Measurements from ENCODE around the gene APOA5. TPM values are rescaled to one million over a fixed set of nuclear protein-coding genes. Genes with fewer than 3 reads are reported as not detected.

Gene APOA5
- total and polyA plus RNA-seq, 9 of the 15 experiments (the other 6 are each of a cell fraction or from before 2014, with no cell fraction given), result not detected

GRCh38 chr11:116772443-116773202, 19.1 kb downstream of the APOA5 start, which contains the start of gene BUD13 (continued):
- TF ChIP-seq CBX5 (IDR thresholded peaks at IDR 0.05; ENCODE audit: borderline replicate concordance, low read depth), result 0 out of 2 replicates have a peak, but pooled peaks have one; percentile 2
- peak; percentile 42 for TF ChIP-seq NFIC (IDR thresholded peaks at IDR 0.05)
- no peak for TF ChIP-seq GTF2B (IDR thresholded peaks at IDR 0.05; ENCODE audit: extremely low read depth, insufficient read length)
- TF ChIP-seq TAF7 (tag; IDR thresholded peaks at IDR 0.05), result peak; percentile 78
- TF ChIP-seq TFAM (CRISPR knock-in tag; conservative IDR thresholded peaks at IDR 0.05), result no peak
- TF ChIP-seq TCF7 (IDR thresholded peaks at IDR 0.05; ENCODE audit: borderline replicate concordance), result 0 out of 2 replicates have a peak, but pooled peaks have one; percentile 23
- TF ChIP-seq ZBTB34 (CRISPR knock-in tag; IDR thresholded peaks at IDR 0.05), result no peak
- no peak for TF ChIP-seq NFXL1 (CRISPR knock-in tag; IDR thresholded peaks at IDR 0.05)
- TF ChIP-seq TRIM24 (IDR thresholded peaks at IDR 0.05), result peak in 1 of 2 experiments; percentile 56; a peak in 1 of 4 replicates
- no peak for TF ChIP-seq TSHZ1 (CRISPR knock-in tag; IDR thresholded peaks at IDR 0.05)
- TF ChIP-seq XRCC3 (IDR thresholded peaks at IDR 0.05), result no peak
- no peak for TF ChIP-seq ZNF79 (CRISPR knock-in tag; IDR thresholded peaks at IDR 0.05; ENCODE audit: low read depth)
- TF ChIP-seq ZNF212 (CRISPR knock-in tag; IDR thresholded peaks at IDR 0.05), result no peak
- no peak for TF ChIP-seq SREBF1 (IDR thresholded peaks at IDR 0.05; ENCODE audit: borderline replicate concordance, low read depth, low read length)
- TF ChIP-seq PYGO2 (tag; IDR thresholded peaks at IDR 0.05), result no peak
- peak; percentile 48; the same call in 1 of the 2 replicates for TF ChIP-seq NR1H2 (CRISPR knock-in tag; IDR thresholded peaks at IDR 0.05)
- peak; percentile 79 for TF ChIP-seq KDM5B (IDR thresholded peaks at IDR 0.05; ENCODE audit: insufficient replicate concordance, low read depth, low read length)
- TF ChIP-seq CBFB (CRISPR knock-in tag; IDR thresholded peaks at IDR 0.05), result no peak
- peak; percentile 50 for TF ChIP-seq ZNF395 (CRISPR knock-in tag; IDR thresholded peaks at IDR 0.05)

Data from K562 (cell line).